ENCODE measurements around the gene SP5. TPM values are rescaled to one million over a fixed set of nuclear protein-coding genes. Genes with fewer than 3 reads are reported as not detected.

The SP5 gene
- total and polyA plus RNA-seq, 9 of the 15 experiments (the other 6 are each of a cell fraction or from before 2014, with no cell fraction given), result 0.03 to 1.7 (median 0.16) TPM; not detected in 1

DNA sequence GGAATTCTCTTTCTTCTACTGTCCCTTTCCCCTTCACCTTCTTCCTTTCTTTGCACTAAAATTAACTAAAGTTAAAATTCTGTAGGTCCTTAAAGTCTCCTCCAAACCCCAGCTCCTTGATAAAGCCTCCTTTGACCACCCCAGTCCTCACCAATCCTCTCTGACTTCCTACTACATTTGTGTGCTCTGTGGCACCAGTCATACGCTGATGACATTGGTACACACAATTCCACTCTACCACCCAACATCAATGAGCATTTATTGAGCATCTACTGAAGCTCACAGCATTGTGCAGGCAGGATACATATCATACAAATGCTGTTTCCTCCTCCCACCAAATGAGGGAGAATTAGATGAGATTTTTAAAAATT is 4.5 kb upstream of the SP5 start:
- H3K4me3 ChIP-seq, result no peak overlapping the region
- H3K27ac ChIP-seq (ENCODE audit: extremely low read depth, low read depth, low read length), result no peak overlapping the region
- no peaks in the 10 kb centered on the region for H3K36me3 ChIP-seq (ENCODE audit: control insufficient read depth, insufficient read depth, low read length)
- no peaks in the 10 kb centered on the region for H4K20me1 ChIP-seq (replicated peaks; ENCODE audit: control insufficient read depth, insufficient read depth, low read length)
- H3K9me1 ChIP-seq (ENCODE audit: control insufficient read depth, insufficient read depth, low read length), result no peaks in the 10 kb centered on the region
- no peaks in the 10 kb centered on the region for H3K79me2 ChIP-seq (ENCODE audit: control insufficient read depth, insufficient read depth, low read length)
- no TSS peak for BruUV-seq (replicated peaks)
- no peaks in the 10 kb centered on the region for H3K27me3 ChIP-seq (ENCODE audit: control insufficient read depth in 2 of 2, insufficient read depth in 2 of 2, low read length in 2 of 2)
- H3K4me2 ChIP-seq (ENCODE audit: insufficient read depth, low read length), result no peak overlapping the region
- 75% methylated on average over 1 of the region's 1 CpG for WGBS (ENCODE audit: insufficient coverage, low coverage, missing lambda C conversion rate)
- ChIA-PET POLR2A (interaction anchor here (0.7 kb wide), 1 partner anchor 187 kb away, joined by 3 read pairs; no protein-coding TSS in a partner anchor), CTCF (ENCODE audit: low intra/inter-chr PET ratio) (no interaction called here)
- FAIRE-seq, result peak; percentile 48
- DNase-seq (ENCODE audit: extremely low read depth in 1 of 4, low spot score in 3 of 4), result no peak
- intact Hi-C loops (cut with micrococcal nuclease), result loop anchor here (2.0 to 10.0 kb wide), 2 partner anchors 54 to 306 kb away; no protein-coding TSS in a partner anchor
- in situ Hi-C loops (cut with MboI), result no loop called here
- no peak for ATAC-seq
- peaks cover 4% of the 10 kb centered on the region; the same call in 1 of the 2 replicates for H3K9me3 ChIP-seq (replicated peaks; ENCODE audit: control insufficient read depth, insufficient read depth, low read depth, low read length)
- no peak overlapping the region for H2AFZ ChIP-seq (ENCODE audit: low read depth, low read length)
- peaks cover 14 to 39% of the 10 kb centered on the region in 2 experiments; a peak in 4 of 5 replicates for H3K4me1 ChIP-seq (replicated peaks in 1 of 2; ENCODE audit: control insufficient read depth in 2 of 2, insufficient read depth in 2 of 2, low read length in 2 of 2)
- H3K9ac ChIP-seq (ENCODE audit: insufficient read depth in 1 of 2, low read depth in 2 of 2, low read length in 2 of 2), result no peak overlapping the region
- no peak for TF ChIP-seq KDM5B (IDR thresholded peaks at IDR 0.05; ENCODE audit: insufficient replicate concordance, low read depth, low read length)
- no peak for TF ChIP-seq DPF2 (IDR thresholded peaks at IDR 0.05)
- TF ChIP-seq, protein P1, sequence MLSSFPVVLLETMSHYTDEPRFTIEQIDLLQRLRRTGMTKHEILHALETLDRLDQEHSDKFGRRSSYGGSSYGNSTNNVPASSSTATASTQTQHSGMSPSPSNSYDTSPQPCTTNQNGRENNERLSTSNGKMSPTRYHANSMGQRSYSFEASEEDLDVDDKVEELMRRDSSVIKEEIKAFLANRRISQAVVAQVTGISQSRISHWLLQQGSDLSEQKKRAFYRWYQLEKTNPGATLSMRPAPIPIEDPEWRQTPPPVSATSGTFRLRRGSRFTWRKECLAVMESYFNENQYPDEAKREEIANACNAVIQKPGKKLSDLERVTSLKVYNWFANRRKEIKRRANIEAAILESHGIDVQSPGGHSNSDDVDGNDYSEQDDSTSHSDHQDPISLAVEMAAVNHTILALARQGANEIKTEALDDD (IDR thresholded peaks at IDR 0.05), result no peak
- TF ChIP-seq KLF10 (CRISPR knock-in tag; IDR thresholded peaks at IDR 0.05), result no peak
- no peak for TF ChIP-seq CCNT2 (IDR thresholded peaks at IDR 0.05; ENCODE audit: borderline replicate concordance, extremely low read depth, insufficient read length, low read depth, low read length)
- no peak for TF ChIP-seq ZNF644 (tag; IDR thresholded peaks at IDR 0.05; ENCODE audit: low read depth)
- no peak for TF ChIP-seq SMARCA5 (IDR thresholded peaks at IDR 0.05)
- TF ChIP-seq, protein P2, sequence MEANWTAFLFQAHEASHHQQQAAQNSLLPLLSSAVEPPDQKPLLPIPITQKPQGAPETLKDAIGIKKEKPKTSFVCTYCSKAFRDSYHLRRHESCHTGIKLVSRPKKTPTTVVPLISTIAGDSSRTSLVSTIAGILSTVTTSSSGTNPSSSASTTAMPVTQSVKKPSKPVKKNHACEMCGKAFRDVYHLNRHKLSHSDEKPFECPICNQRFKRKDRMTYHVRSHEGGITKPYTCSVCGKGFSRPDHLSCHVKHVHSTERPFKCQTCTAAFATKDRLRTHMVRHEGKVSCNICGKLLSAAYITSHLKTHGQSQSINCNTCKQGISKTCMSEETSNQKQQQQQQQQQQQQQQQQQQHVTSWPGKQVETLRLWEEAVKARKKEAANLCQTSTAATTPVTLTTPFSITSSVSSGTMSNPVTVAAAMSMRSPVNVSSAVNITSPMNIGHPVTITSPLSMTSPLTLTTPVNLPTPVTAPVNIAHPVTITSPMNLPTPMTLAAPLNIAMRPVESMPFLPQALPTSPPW (CRISPR knock-in tag; IDR thresholded peaks at IDR 0.05), result no peak
- TF ChIP-seq, protein P3, sequence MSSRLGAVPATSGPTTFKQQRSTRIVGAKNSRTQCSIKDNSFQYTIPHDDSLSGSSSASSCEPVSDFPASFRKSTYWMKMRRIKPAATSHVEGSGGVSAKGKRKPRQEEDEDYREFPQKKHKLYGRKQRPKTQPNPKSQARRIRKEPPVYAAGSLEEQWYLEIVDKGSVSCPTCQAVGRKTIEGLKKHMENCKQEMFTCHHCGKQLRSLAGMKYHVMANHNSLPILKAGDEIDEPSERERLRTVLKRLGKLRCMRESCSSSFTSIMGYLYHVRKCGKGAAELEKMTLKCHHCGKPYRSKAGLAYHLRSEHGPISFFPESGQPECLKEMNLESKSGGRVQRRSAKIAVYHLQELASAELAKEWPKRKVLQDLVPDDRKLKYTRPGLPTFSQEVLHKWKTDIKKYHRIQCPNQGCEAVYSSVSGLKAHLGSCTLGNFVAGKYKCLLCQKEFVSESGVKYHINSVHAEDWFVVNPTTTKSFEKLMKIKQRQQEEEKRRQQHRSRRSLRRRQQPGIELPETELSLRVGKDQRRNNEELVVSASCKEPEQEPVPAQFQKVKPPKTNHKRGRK (tag; IDR thresholded peaks at IDR 0.05), result no peak
- no peak for TF ChIP-seq TAF1 (IDR thresholded peaks at IDR 0.05; ENCODE audit: control insufficient read depth, extremely low read depth, insufficient read depth, low read length, severe bottlenecking)
- TF ChIP-seq MEF2D (tag; conservative IDR thresholded peaks at IDR 0.05; ENCODE audit: low read depth), result no peak
- TF ChIP-seq, protein P4, sequence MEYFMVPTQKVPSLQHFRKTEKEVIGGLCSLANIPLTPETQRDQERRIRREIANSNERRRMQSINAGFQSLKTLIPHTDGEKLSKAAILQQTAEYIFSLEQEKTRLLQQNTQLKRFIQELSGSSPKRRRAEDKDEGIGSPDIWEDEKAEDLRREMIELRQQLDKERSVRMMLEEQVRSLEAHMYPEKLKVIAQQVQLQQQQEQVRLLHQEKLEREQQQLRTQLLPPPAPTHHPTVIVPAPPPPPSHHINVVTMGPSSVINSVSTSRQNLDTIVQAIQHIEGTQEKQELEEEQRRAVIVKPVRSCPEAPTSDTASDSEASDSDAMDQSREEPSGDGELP (CRISPR knock-in tag; IDR thresholded peaks at IDR 0.05; ENCODE audit: borderline replicate concordance), result no peak
- TF ChIP-seq, protein P5, sequence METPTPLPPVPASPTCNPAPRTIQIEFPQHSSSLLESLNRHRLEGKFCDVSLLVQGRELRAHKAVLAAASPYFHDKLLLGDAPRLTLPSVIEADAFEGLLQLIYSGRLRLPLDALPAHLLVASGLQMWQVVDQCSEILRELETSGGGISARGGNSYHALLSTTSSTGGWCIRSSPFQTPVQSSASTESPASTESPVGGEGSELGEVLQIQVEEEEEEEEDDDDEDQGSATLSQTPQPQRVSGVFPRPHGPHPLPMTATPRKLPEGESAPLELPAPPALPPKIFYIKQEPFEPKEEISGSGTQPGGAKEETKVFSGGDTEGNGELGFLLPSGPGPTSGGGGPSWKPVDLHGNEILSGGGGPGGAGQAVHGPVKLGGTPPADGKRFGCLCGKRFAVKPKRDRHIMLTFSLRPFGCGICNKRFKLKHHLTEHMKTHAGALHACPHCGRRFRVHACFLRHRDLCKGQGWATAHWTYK (CRISPR knock-in tag; IDR thresholded peaks at IDR 0.05), result no peak
- TF ChIP-seq ZNF12 (CRISPR knock-in tag; IDR thresholded peaks at IDR 0.05), result no peak
- TF ChIP-seq SMARCB1 (IDR thresholded peaks at IDR 0.05; ENCODE audit: insufficient read length, low read depth), result no peak
- TF ChIP-seq KDM1A (IDR thresholded peaks at IDR 0.05), result no peak
- no peak for TF ChIP-seq SMAD3 (CRISPR knock-in tag; conservative IDR thresholded peaks at IDR 0.05)
- TF ChIP-seq TSC22D4 (tag; IDR thresholded peaks at IDR 0.05), result no peak
